ENCODE measurements around the gene GIGYF1.

Gene GIGYF1

DNA sequence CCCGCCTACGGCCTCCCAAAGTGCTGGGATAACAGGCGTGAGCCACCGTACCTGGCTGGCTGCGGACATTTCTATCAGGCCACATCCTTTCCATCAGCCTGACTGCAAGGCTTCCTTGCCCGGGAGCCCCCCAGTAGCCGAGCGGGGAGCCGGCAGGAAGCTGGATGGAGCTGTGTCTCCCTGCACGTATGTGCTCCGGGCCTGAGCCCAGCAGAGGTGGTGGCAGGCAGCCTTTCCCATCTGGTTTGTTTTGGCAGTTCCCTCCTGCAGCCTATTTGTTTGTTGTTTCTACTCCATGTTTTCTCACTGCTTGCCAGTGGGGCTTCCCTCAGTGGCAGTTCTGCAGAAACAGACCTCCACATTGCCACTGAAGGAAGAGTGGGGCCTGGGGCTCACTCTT, 17.3 kb upstream of the GIGYF1 start:
- ATAC-seq, result no peak
- TF ChIP-seq CREB5 (CRISPR knock-in tag; IDR thresholded peaks at IDR 0.05; ENCODE audit: low read depth) (no peak), ZNF565 (CRISPR knock-in tag; conservative IDR thresholded peaks at IDR 0.05; ENCODE audit: low read depth) (no peak), ESRRG (CRISPR knock-in tag; IDR thresholded peaks at IDR 0.05) (no peak), CSDC2 (CRISPR knock-in tag; IDR thresholded peaks at IDR 0.05) (no peak), ARNTL (CRISPR knock-in tag; IDR thresholded peaks at IDR 0.05; ENCODE audit: borderline replicate concordance, low read depth) (no peak), ZC3H10 (CRISPR knock-in tag; IDR thresholded peaks at IDR 0.05) (no peak), ISL1 (CRISPR knock-in tag; IDR thresholded peaks at IDR 0.05) (no peak), ZFP3 (CRISPR knock-in tag; IDR thresholded peaks at IDR 0.05) (no peak), TSHZ2 (CRISPR knock-in tag; IDR thresholded peaks at IDR 0.05) (no peak), ZNF8 (CRISPR knock-in tag; IDR thresholded peaks at IDR 0.05) (no peak), ZFP30 (CRISPR knock-in tag; IDR thresholded peaks at IDR 0.05) (no peak), GLIS3 (CRISPR knock-in tag; IDR thresholded peaks at IDR 0.05) (no peak), OSR1 (CRISPR knock-in tag; IDR thresholded peaks at IDR 0.05) (no peak), BACH2 (CRISPR knock-in tag; IDR thresholded peaks at IDR 0.05; ENCODE audit: borderline replicate concordance) (no peak), RARB (CRISPR knock-in tag; IDR thresholded peaks at IDR 0.05) (no peak), TOX (CRISPR knock-in tag; IDR thresholded peaks at IDR 0.05; ENCODE audit: borderline replicate concordance) (no peak), PPARA (CRISPR knock-in tag; IDR thresholded peaks at IDR 0.05; ENCODE audit: borderline replicate concordance) (no peak)
- TF ChIP-seq, protein P1, sequence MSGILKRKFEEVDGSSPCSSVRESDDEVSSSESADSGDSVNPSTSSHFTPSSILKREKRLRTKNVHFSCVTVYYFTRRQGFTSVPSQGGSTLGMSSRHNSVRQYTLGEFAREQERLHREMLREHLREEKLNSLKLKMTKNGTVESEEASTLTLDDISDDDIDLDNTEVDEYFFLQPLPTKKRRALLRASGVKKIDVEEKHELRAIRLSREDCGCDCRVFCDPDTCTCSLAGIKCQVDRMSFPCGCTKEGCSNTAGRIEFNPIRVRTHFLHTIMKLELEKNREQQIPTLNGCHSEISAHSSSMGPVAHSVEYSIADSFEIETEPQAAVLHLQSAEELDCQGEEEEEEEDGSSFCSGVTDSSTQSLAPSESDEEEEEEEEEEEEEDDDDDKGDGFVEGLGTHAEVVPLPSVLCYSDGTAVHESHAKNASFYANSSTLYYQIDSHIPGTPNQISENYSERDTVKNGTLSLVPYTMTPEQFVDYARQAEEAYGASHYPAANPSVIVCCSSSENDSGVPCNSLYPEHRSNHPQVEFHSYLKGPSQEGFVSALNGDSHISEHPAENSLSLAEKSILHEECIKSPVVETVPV (CRISPR knock-in tag; IDR thresholded peaks at IDR 0.05), result no peak
- TF ChIP-seq, protein P2, sequence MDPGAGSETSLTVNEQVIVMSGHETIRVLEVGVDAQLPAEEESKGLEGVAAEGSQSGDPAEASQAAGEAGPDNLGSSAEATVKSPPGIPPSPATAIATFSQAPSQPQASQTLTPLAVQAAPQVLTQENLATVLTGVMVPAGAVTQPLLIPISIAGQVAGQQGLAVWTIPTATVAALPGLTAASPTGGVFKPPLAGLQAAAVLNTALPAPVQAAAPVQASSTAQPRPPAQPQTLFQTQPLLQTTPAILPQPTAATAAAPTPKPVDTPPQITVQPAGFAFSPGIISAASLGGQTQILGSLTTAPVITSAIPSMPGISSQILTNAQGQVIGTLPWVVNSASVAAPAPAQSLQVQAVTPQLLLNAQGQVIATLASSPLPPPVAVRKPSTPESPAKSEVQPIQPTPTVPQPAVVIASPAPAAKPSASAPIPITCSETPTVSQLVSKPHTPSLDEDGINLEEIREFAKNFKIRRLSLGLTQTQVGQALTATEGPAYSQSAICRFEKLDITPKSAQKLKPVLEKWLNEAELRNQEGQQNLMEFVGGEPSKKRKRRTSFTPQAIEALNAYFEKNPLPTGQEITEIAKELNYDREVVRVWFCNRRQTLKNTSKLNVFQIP (CRISPR knock-in tag; IDR thresholded peaks at IDR 0.05; ENCODE audit: borderline replicate concordance, low read depth), result no peak
- TF ChIP-seq, protein P3, sequence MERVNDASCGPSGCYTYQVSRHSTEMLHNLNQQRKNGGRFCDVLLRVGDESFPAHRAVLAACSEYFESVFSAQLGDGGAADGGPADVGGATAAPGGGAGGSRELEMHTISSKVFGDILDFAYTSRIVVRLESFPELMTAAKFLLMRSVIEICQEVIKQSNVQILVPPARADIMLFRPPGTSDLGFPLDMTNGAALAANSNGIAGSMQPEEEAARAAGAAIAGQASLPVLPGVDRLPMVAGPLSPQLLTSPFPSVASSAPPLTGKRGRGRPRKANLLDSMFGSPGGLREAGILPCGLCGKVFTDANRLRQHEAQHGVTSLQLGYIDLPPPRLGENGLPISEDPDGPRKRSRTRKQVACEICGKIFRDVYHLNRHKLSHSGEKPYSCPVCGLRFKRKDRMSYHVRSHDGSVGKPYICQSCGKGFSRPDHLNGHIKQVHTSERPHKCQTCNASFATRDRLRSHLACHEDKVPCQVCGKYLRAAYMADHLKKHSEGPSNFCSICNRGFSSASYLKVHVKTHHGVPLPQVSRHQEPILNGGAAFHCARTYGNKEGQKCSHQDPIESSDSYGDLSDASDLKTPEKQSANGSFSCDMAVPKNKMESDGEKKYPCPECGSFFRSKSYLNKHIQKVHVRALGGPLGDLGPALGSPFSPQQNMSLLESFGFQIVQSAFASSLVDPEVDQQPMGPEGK (CRISPR knock-in tag; IDR thresholded peaks at IDR 0.05; ENCODE audit: borderline replicate concordance), result no peak

DNA sequence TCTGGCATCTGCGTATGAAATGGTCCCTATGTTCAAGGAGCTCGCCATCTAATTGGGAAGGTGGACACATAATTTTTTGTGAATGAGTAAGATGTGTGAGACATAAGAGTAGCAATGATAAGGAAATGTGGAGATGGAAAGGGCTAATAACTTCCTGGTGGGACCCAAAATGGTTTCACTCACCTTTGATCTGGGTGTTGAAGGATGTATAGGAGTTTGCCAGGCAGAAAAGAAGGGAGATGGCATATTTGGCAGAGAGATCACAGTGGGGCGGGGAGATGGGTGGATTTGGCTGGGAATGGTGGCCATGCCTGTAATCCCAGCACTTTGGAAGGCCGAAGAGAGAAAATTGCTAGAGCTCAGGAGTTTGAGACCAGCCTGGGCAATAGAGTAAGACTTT, 16.4 kb upstream of the GIGYF1 start:
- TF ChIP-seq ZNF8 (CRISPR knock-in tag; IDR thresholded peaks at IDR 0.05), result no peak
- TF ChIP-seq ZFP3 (CRISPR knock-in tag; IDR thresholded peaks at IDR 0.05), result peak; percentile 97
- TF ChIP-seq CSDC2 (CRISPR knock-in tag; IDR thresholded peaks at IDR 0.05), result no peak
- no peak for ATAC-seq

- ATAC-seq, result no peak
- TF ChIP-seq ZFP30 (CRISPR knock-in tag; IDR thresholded peaks at IDR 0.05), result no peak
- no peak for TF ChIP-seq TOX (CRISPR knock-in tag; IDR thresholded peaks at IDR 0.05; ENCODE audit: borderline replicate concordance)
- TF ChIP-seq SNAI2 (CRISPR knock-in tag; IDR thresholded peaks at IDR 0.05), result no peak
- no peak for TF ChIP-seq ZC3H10 (CRISPR knock-in tag; IDR thresholded peaks at IDR 0.05)
- TF ChIP-seq OSR1 (CRISPR knock-in tag; IDR thresholded peaks at IDR 0.05), result no peak
- TF ChIP-seq PPARA (CRISPR knock-in tag; IDR thresholded peaks at IDR 0.05; ENCODE audit: borderline replicate concordance), result no peak
- TF ChIP-seq TSHZ2 (CRISPR knock-in tag; IDR thresholded peaks at IDR 0.05), result no peak
- TF ChIP-seq CSDC2 (CRISPR knock-in tag; IDR thresholded peaks at IDR 0.05), result no peak
- TF ChIP-seq, protein P3 (CRISPR knock-in tag; IDR thresholded peaks at IDR 0.05; ENCODE audit: borderline replicate concordance), result no peak
- TF ChIP-seq RARB (CRISPR knock-in tag; IDR thresholded peaks at IDR 0.05), result no peak
- TF ChIP-seq BACH2 (CRISPR knock-in tag; IDR thresholded peaks at IDR 0.05; ENCODE audit: borderline replicate concordance), result no peak
- TF ChIP-seq, protein P2 (CRISPR knock-in tag; IDR thresholded peaks at IDR 0.05; ENCODE audit: borderline replicate concordance, low read depth), result no peak
- TF ChIP-seq ESRRG (CRISPR knock-in tag; IDR thresholded peaks at IDR 0.05), result no peak
Measured at GRCh38 chr7:100708395-100708794, 14.3 kb upstream of the GIGYF1 start.

Data from SK-N-SH treated with all-trans-retinoic acid at 6 μM for 48 hours (cell line).